NT2/D1 (cell line): Measurements from ENCODE around the gene TIAL1.

Source experiments
- SUZ12 ChIP-seq: IDR thresholded peaks from 2 replicates; pipeline ENCODE4 v1.6.1; 2011; ENCODE audit not compliant: insufficient read length, insufficient read depth; ENCODE audit errors: extremely low read depth
- YY1 ChIP-seq: IDR thresholded peaks from 2 replicates; pipeline ENCODE4 v1.6.1; 2011; ENCODE audit not compliant: insufficient read length, insufficient read depth
- ZNF274 ChIP-seq: IDR thresholded peaks from 2 replicates; pipeline ENCODE4 v1.6.1; 2011; ENCODE audit warnings: mild to moderate bottlenecking, low read depth, low read length

DNA sequence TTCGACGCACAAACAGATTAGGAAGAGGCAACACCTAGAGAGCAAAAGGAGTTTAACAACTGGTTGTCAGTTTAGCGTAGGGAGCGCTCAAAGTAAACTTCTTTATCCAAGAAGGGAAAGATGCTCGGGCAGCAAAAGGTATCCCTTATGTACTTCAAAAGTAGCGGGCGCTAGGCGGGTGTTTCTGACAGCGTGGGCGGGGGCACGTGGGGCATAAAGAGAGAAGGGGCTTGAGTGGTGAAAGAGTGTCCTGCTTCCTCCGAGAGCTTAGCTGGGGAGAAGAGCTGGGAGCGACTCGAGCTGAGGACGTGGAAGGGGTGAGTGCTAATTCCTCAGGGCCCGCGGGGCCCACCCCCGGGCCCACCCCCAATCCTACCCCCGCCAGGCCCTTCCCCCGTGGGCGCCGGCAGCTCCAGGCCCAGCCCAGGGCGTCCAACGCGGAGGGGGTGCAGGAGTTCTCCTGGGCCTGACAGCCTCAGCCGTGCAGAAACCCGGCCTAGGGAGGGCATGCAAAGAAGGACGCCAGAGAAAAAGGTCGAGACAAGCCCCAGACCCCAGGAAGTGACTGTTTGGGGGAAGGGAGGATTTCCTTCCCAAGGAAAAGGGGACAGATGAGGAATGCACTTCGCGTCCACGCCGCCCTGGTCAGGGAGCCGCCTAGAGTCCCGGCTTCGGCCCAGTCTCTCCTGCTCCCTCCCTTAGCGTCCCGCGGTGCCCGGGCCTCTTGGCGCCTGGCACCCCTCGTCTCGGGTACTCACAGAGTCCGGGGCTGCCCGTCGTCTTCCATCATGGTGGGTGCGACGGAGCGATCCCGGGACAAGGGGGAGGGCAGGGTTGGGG, 868 bp downstream of the TIAL1 start:
- TF ChIP-seq SUZ12 (no peak), YY1 (no peak), ZNF274 (no peak)
